Iris pigment epithelial cell (primary cell): Measurements from ENCODE around the gene LAMC2.
A peak's percentile ranks its signal among the peaks of the same experiment; 100 is the strongest.
"Not testable (repeated sequence)": the region's sequence is repeated elsewhere in the genome, so short reads cannot be mapped to it uniquely, and the experiment has no call there.

ENCODE experiments used
- DNase-seq: peaks from one replicate; pipeline ENCODE4 v3.0.0-alpha.2; 2011; ENCODE audit warnings: low read depth

The LAMC2 gene

GRCh38 chr1:183185941-183186490, at the start of gene LAMC2:
Gene LAMC2 (plus strand): TSS chr1:183186264. CDS start chr1:183186353, 89 bp downstream.
- peak; percentile 63 for DNase-seq

- peak; percentile 71 for DNase-seq
Observed at GRCh38 chr1:183137782-183138181, 48.3 kb upstream of the LAMC2 start.

- DNase-seq, result no peak
Observed at GRCh38 chr1:183138301-183138700, 47.8 kb upstream of the LAMC2 start.

- peak; percentile 73 for DNase-seq
Observed at GRCh38 chr1:183139281-183139942, 46.7 kb upstream of the LAMC2 start.

GRCh38 chr1:183140633-183141032, 45.4 kb upstream of the LAMC2 start:
- DNase-seq, result no peak

DNA sequence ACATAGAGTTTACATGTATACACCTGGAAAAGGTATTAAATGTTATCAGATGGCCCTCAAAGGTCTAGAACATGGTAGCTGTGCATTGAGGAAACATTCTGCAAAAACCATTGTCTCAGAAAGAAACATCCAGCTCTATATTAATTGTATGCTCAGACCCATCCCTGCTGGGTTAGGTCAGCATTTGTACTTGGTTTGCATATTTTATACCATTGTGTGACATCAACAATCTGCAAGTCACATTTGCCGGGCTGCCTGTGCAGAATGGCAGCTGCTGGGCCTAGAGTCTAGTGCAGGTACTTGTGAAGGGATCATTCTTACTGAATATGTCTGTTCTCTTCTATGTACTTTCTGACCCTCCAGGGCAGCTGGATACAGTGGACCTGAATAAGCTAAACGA, 43.9 kb upstream of the LAMC2 start:
- no peak for DNase-seq

DNA sequence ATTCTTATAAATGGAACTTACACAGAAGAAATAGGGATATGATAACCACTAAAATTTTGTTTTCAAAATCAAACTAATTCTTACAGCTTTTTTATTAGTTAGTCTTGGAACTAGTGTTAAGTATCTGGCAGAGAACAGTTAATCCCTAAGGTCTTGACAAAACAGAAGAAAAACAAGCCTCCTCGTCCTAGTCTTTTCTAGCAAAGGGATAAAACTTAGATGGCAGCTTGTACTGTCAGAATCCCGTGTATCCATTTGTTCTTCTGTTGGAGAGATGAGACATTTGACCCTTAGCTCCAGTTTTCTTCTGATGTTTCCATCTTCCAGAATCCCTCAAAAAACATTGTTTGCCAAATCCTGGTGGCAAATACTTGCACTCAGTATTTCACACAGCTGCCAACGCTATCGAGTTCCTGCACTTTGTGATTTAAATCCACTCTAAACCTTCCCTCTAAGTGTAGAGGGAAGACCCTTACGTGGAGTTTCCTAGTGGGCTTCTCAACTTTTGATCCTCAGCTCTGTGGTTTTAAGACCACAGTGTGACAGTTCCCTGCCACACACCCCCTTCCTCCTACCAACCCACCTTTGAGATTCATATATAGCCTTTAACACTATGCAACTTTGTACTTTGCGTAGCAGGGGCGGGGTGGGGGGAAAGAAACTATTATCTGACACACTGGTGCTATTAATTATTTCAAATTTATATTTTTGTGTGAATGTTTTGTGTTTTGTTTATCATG, 42.3 kb upstream of the LAMC2 start:
- peak; percentile 52 for DNase-seq

DNA sequence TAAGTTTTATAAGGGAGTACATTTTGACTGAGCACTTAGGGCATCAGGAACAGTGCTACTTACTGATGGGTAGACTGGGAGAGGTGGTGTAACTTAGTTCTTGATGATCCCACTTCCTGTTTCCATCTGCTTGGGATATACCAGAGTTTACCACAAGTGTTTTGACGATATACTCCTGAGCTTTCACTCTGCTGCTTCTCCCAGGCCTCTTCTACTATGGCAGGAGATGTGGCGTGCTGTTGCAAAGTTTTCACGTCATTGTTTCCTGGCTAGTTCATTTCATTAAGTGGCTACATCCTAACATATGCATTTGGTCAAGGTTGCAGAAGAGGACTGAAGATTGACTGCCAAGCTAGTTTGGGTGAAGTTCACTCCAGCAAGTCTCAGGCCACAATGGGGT, 41.3 kb upstream of the LAMC2 start:
- no peak for DNase-seq

DNA sequence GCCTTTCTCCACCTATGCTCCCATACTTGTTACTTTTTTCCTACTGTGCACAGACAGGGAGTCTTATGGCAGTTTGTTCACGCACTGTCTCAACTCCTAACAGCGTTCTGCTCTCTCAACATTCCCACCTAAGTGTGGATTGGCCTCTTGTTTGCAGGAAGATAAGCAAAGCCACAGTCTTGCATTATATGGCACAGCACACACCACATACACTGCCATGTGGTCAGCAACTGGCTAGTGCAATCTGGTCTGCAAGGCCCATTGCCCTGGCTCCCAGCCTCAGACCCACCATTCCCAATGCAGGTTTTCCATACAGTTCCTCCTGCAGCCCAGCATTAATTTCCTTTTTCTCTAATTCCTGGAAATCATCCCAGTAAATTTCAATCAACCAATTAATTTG, 38.3 kb upstream of the LAMC2 start:
- DNase-seq, result no peak

DNA sequence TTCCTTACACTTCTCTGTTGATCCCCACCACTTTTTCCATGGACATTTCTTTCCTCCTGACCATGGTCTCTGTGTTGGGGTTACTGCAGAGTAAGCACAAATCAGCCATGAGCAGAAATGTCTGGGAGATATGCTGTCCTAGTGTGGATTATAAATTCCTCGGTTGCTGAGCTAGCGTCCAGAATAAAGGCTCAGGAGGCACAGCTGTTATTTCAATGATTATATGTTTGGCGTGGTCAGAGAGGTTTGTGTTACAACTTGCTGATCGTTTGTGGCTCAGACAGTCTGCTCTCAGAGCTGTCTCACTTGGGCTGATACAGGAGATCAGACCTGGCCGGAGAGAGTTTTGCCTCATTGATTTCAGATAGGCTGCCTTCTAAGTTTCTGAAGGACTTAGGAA, 37.5 kb upstream of the LAMC2 start:
- DNase-seq, result peak; percentile 71

DNA sequence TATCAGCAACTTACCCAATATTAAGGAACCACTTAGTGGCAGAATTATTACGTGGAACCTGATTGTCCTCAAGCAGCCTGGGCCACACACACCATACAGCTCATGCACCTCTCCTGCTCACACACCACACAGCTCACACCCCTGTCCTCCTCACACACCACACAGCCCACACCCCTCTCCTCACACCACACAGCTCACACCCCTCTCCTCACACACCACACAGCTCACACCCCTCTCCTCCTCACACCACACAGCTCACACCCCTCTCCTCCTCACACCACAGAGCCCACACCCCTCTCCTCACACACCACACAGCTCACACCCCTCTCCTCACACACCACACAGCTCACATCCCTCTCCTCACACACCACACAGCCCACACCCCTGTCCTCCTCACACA, 36.8 kb upstream of the LAMC2 start:
- DNase-seq, result no peak

- not testable (repeated sequence) for DNase-seq
Observed at GRCh38 chr1:183150032-183150431, 36.0 kb upstream of the LAMC2 start.

- no peak for DNase-seq
Observed at GRCh38 chr1:183150445-183150844, 35.6 kb upstream of the LAMC2 start.

GRCh38 chr1:183152180-183152579, 33.9 kb upstream of the LAMC2 start:
- no peak for DNase-seq

DNA sequence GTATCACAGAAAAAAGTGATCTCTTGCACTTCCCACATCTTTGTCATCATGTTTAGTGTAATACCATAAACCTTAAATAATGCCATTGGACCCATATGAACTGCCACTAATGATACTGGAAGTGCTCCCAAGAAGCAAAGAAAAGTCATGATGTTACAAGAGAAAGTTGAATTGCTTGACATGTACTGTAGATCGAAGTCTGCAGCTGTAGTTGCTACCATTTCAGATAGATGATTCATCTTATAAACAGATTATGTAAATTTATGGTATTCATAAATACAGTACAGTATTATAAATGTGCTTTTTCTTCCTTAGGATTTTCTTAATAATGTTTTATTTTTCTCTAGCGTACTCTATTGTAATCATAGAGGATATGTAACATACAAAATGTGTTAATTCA, 30.1 kb upstream of the LAMC2 start:
- DNase-seq, result peak; percentile 31

- DNase-seq, result peak; percentile 69
Observed at GRCh38 chr1:183159960-183160359, 26.1 kb upstream of the LAMC2 start.

DNA sequence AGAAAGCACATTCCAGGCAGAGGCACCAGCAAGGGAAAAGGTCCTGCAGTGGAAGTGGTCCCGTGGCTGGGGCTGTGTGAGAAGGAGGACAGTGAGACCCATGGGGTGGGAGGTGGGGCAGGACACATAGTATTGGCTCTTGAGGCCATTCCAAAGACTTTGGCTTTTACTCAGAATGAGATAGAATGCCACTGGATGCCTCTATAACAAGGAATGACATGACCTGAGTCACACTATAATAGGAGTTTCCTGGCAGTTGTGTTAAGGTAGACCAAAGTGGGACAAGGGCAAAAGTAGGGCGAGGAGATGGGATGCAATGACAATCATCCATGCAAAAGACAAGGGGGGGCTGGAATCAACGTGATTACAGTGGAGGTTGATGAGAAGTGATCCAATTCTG, 24.7 kb upstream of the LAMC2 start:
- DNase-seq, result no peak

DNA sequence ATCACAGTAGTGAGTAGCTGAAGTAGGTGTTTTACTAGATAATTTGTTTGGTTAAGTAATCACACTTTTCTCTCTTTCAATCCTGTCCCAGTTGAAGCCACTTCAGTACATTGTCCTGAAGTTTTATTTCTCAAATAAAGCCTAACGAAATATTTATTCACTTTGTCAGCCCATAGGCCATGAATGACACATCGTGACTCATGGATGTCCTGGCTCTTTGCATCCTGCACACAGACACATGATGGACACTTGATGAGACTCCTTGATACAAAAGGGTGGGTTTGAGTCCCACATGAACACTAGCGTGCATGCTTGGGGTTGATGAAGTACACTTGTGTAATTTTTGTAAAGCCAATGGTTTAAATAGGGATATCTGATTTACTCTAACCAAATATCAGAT, 22.7 kb upstream of the LAMC2 start:
- peak; percentile 88 for DNase-seq

DNA sequence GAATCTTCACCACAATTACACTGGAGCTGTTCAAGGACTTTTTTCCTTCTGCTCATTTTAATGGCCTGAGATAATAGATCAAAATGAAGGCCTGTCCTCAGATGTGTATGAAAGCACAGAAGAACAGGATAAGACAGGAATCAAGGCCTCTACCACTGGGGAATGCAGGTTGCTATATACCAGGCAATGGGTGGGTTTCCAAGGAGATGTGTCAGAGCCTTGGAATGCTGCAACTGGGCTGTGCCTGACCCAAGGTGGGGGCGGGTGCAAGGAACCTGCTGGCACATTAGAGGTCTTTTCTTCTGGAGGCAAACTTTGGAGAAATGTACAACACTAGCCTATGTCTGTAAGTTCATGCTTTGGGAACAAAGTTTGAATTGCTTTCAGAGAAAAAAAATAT, 21.7 kb upstream of the LAMC2 start:
- peak; percentile 81 for DNase-seq

GRCh38 chr1:183164963-183165362, 21.1 kb upstream of the LAMC2 start:
- DNase-seq, result no peak

- no peak for DNase-seq
Observed at GRCh38 chr1:183165456-183165855, 20.6 kb upstream of the LAMC2 start.

- DNase-seq, result no peak
Observed at GRCh38 chr1:183166454-183166853, 19.6 kb upstream of the LAMC2 start.

DNA sequence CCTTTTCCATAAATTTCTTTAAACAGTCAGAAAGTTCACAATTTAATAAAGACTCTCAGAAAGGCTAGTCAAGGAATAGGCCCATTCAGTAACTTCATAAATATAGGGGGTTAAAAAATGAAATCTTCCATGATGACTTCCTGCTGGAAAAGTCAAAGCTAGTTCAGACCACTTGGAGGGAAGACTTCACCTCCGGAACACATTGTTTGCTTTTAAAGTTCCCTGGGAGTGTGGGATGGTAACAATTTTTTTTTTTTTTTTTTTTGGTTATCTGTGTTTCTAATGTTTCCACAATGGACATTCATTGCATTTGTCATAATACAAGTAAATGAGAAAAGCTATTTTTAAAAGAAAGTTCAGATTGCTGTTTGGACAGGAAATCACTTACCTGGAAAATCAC, 18.4 kb upstream of the LAMC2 start:
- DNase-seq, result no peak

DNA sequence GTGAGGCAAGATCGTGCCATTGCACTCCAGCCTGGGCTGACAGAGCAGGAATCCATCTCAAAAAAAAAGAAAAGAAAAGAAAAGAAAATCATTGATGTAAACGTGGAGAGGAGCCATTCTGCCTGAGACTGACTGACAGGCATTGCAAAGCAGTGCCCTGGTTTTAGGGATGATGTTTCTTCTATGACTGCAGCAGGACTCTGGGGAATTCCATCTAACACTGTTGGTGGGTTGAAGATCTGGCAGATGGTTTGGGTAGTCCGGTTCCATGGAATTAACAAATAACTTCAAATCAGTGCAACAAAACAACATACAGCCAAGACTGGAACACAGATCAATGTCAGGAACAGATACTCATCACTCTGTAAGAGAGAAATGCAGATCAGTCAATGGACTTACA, 17.8 kb upstream of the LAMC2 start:
- no peak for DNase-seq
